ENCODE measurements around the gene IBA57. TPM values are rescaled to one million over a fixed set of nuclear protein-coding genes. Genes with fewer than 3 reads are reported as not detected.

Gene IBA57
- total RNA-seq (2021; fragmentation: NEBNext Ultra II Directional; extraction: Animal tissue kit (Norgen Biotek cat#: 25700)) (5.9 and 7.8 TPM in 2 replicates), polyA plus RNA-seq (2011; rRNA removed) (2.6 and 5.3 TPM in 2 replicates), polyA minus RNA-seq (2011; rRNA and poly(A)+ RNA removed) (3.2 and 3.3 TPM in 2 replicates)
- polyA plus RNA-seq (2011; cell fraction: cytosol; rRNA removed), result 4.6 TPM
- polyA plus RNA-seq (2011; cell fraction: nucleus; rRNA removed), result 7.1 TPM
- 2.9 to 3.9 TPM (median 3.6 TPM) in 4 replicates for polyA plus RNA-seq (2012, experiment 1 of 2)
- 1.6 TPM for polyA plus RNA-seq (2012, experiment 2 of 2)
- polyA plus RNA-seq (2013, experiment 1 of 2), result 2.3 TPM
- 2.3 TPM for polyA plus RNA-seq (2013, experiment 2 of 2)
- 2.8 TPM for polyA minus RNA-seq (2011; cell fraction: cytosol; rRNA and poly(A)+ RNA removed)
- 8.4 TPM for polyA minus RNA-seq (2011; cell fraction: nucleus; rRNA and poly(A)+ RNA removed)
- long read RNA-seq, experiment 1, partial matches to known transcripts, result 4 of 6 reads
- long read RNA-seq, experiment 1, other reads (novel, unspliced or antisense), result 2 of 6 reads
- long read RNA-seq, experiment 2, full-length matches to known transcripts, result 2 of 2 reads
- long read RNA-seq, experiment 2, partial matches to known transcripts, result 0 of 2 reads
- long read RNA-seq, experiment 2, other reads (novel, unspliced or antisense), result 0 of 2 reads

- H3K14ac ChIP-seq (ENCODE audit: insufficient read length), result no peak within 1 kb of the TSS
- H3K18ac ChIP-seq (ENCODE audit: extremely low read depth, low read length), result peak within 1 kb of the TSS; percentile 44; the same call in 1 of the 2 replicates
- peak within 1 kb of the TSS; percentile 91 for H3K56ac ChIP-seq (replicated peaks; ENCODE audit: insufficient read length, low read depth, low read length)
- no peak within 1 kb of the TSS for H2BK20ac ChIP-seq (ENCODE audit: low read length)
- peaks cover 0 to 23% of the 10 kb centered on the region in 2 experiments; a peak in 2 of 4 replicates for H3K79me2 ChIP-seq (ENCODE audit: control insufficient read depth in 1 of 2, insufficient read depth in 2 of 2, low read length in 2 of 2)
- FAIRE-seq (no peak), DNase-seq (ENCODE audit: low read depth in 1 of 2, low spot score in 2 of 2) (peak; percentile 95 to 99)
- peak within 1 kb of the TSS; percentile 54 to 79 (median 62) for H3K4me3 ChIP-seq (ENCODE audit: extremely low read depth in 1 of 4, insufficient read depth in 2 of 4, low read depth in 3 of 4, low read length in 4 of 4)
- H2BK5ac ChIP-seq (ENCODE audit: low read depth, low read length), result peak within 1 kb of the TSS; percentile 66
- peak within 1 kb of the TSS; percentile 92 for H2BK15ac ChIP-seq (ENCODE audit: low read length)
- H2BK120ac ChIP-seq (replicated peaks; ENCODE audit: low read depth, low read length), result peak within 1 kb of the TSS; percentile 97
- H3K23ac ChIP-seq (ENCODE audit: insufficient read length), result no peak within 1 kb of the TSS
- peaks cover 6% of the 10 kb centered on the region; the same call in 1 of the 2 replicates for H3K23me2 ChIP-seq (ENCODE audit: low read depth, low read length)
- peak within 1 kb of the TSS; percentile 75 for H4K91ac ChIP-seq (replicated peaks; ENCODE audit: insufficient read length, low read length)
- no peak within 1 kb of the TSS for H2AK5ac ChIP-seq (ENCODE audit: low read depth, low read length)
- H2AFZ ChIP-seq (ENCODE audit: low read length), result peak within 1 kb of the TSS; percentile 99
- H3K79me1 ChIP-seq (ENCODE audit: low read depth, low read length), result peaks cover 2% of the 10 kb centered on the region; the same call in 1 of the 2 replicates
- ChIA-PET POLR2A (ENCODE audit: partially characterized antibody) (interaction anchor here (0.7 to 6.5 kb wide), 21 partner anchors 9 to 292 kb away, joined by 3 to 44 read pairs (median 4); partner anchors contain the start of genes GUK1, MRPL55 and WNT3A), CTCF (ENCODE audit: partially characterized antibody) (interaction anchor here (0.6 to 6.2 kb wide), 13 partner anchors 10 to 910 kb away, joined by 3 to 40 read pairs (median 7); partner anchors contain the start of genes GJC2 and GUK1)
- H3K4me1 ChIP-seq (replicated peaks in 1 of 4; ENCODE audit: control insufficient read depth in 3 of 4, insufficient read depth in 4 of 4, low read length in 3 of 4), result peaks cover 0 to 12% (median 8%) of the 10 kb centered on the region in 4 experiments; a peak in 6 of 7 replicates
- H4K8ac ChIP-seq (ENCODE audit: extremely low read depth, insufficient read depth, low read length), result peak within 1 kb of the TSS; percentile 100
- H2BK12ac ChIP-seq (ENCODE audit: low read depth, low read length), result peak within 1 kb of the TSS; percentile 52; the same call in 1 of the 2 replicates
- peaks cover 0 to 3% (median 0%) of the 10 kb centered on the region in 4 experiments; a peak in 2 of 7 replicates for H3K27me3 ChIP-seq (replicated peaks in 1 of 4; ENCODE audit: control insufficient read depth in 3 of 4, extremely low read depth in 1 of 4, insufficient read depth in 3 of 4, low read length in 3 of 4)
- 0% methylated on average over 65 of the region's 93 CpGs; no CpG with 5 or more reads in 1 of the 2 experiments for WGBS, 2 experiments (ENCODE audit: extremely low coverage in 1 of 2, insufficient coverage in 1 of 2, insufficient read length in 1 of 2, insufficient replicate concordance in 2 of 2, low coverage in 1 of 2, low lambda C conversion rate in 2 of 2, missing lambda C conversion rate in 1 of 2)
- peak within 1 kb of the TSS; percentile 64 to 98 (median 95) for H3K9ac ChIP-seq (replicated peaks in 1 of 4; ENCODE audit: extremely low read depth in 1 of 4, low read depth in 3 of 4, low read length in 3 of 4)
- peak within 1 kb of the TSS; percentile 69 for H3K4ac ChIP-seq (replicated peaks; ENCODE audit: insufficient read length, low read depth, low read length)
- no peaks in the 10 kb centered on the region for H3K36me3 ChIP-seq (ENCODE audit: control insufficient read depth in 2 of 4, insufficient read depth in 4 of 4, low read length in 3 of 4)
- H3K4me2 ChIP-seq (ENCODE audit: insufficient read depth in 1 of 2, low read depth in 2 of 2, low read length in 2 of 2), result peak within 1 kb of the TSS; percentile 64 to 98
- peaks cover 0 to 4% of the 10 kb centered on the region in 2 experiments for H4K20me1 ChIP-seq (replicated peaks in 1 of 2; ENCODE audit: control insufficient read depth in 1 of 2, insufficient read depth in 2 of 2, low read length in 2 of 2)
- H4K5ac ChIP-seq (ENCODE audit: insufficient read length, low read depth, low read length), result peak within 1 kb of the TSS; percentile 53
- H3K27ac ChIP-seq (ENCODE audit: low read depth, low read length), result peak within 1 kb of the TSS; percentile 99
- H3K9me3 ChIP-seq (ENCODE audit: insufficient read depth in 2 of 2, low read depth in 1 of 2, low read length in 1 of 2), result no peaks in the 10 kb centered on the region
- peak in 2 of 3 experiments; percentile 75 to 82; a peak in 3 of 4 replicates for TF ChIP-seq CTCF (IDR thresholded peaks at IDR 0.05; ENCODE audit: control extremely low read depth in 1 of 3, insufficient read depth in 1 of 3, low read depth in 1 of 3, low read length in 3 of 3)
- no peak for TF ChIP-seq ASH2L (IDR thresholded peaks at IDR 0.05; ENCODE audit: low read length)
These were observed at the start of gene IBA57 for GRCh38 chr1:228165372-228166169. IBA57 (plus strand) TSS chr1:228165804; CDS start chr1:228165817, 13 bp downstream.
